Measurements from ENCODE around the gene RPEL1.
"Not testable (repeated sequence)": the region's sequence is repeated elsewhere in the genome, so short reads cannot be mapped to it uniquely, and the experiment has no call there.

The RPEL1 gene

DNA sequence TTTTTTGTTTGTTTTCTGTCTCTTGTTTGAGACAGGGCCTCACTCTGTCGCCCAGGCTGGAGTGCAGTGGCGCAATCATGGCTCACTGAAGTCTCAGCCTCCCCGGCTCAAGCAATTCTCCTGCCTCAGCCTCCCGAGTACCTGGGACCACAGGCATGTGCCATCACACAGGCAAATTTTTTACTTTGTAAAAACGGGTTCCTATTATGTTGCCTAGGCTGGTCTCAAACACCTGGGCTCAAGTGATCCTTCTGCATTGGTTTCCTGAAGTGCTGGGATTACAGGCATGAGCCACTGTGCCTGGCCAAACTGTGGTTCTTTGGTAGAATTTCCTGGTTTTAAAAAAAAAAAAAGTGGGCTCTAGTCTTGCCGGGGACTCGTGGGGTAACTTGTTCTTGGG is at the start of gene RPEL1:
RPEL1 (plus strand) TSS at position 301 of the 400 bp plus-strand sequence. CDS start 110 bp downstream, outside the sequence.
- not testable (repeated sequence) for H3K27me3 ChIP-seq; H3K27ac ChIP-seq; H3K4me3 ChIP-seq (ENCODE audit: low read depth in 1 of 2, low read length in 1 of 2); H3K9me3 ChIP-seq; H3K36me3 ChIP-seq
- peaks cover 21 to 31% of the 10 kb centered on the region in 2 experiments for H3K4me1 ChIP-seq (ENCODE audit: control insufficient read depth in 1 of 2, insufficient read depth in 1 of 2, low read depth in 1 of 2, low read length in 1 of 2)

DNA sequence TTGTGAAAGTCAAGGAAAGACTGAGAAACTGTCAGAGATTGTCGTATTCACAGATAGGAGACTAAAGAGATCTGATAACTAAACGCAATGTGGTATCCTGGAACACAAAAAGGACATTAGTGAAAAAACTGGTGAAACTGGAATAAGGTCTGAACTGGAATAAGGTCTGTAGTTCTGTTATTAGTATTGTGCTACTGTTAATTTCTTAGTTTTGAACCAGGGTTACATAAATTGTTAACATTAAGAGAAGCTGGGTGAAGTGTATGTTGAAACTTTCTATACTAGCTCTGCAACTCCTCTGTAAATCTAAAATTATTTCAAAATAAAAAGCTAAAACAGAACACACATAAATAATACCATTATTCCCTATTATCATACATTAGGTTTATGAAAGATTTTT is 49.2 kb upstream of the RPEL1 start:
- H3K9me3 ChIP-seq: no peaks in the 10 kb centered on the region
- peaks cover 77 to 78% of the 10 kb centered on the region in 2 experiments for H3K4me1 ChIP-seq (ENCODE audit: control insufficient read depth in 1 of 2, insufficient read depth in 1 of 2, low read depth in 1 of 2, low read length in 1 of 2)
- H3K36me3 ChIP-seq: no peaks in the 10 kb centered on the region
- no peaks in the 10 kb centered on the region for H3K27me3 ChIP-seq
- TF ChIP-seq, protein P1, sequence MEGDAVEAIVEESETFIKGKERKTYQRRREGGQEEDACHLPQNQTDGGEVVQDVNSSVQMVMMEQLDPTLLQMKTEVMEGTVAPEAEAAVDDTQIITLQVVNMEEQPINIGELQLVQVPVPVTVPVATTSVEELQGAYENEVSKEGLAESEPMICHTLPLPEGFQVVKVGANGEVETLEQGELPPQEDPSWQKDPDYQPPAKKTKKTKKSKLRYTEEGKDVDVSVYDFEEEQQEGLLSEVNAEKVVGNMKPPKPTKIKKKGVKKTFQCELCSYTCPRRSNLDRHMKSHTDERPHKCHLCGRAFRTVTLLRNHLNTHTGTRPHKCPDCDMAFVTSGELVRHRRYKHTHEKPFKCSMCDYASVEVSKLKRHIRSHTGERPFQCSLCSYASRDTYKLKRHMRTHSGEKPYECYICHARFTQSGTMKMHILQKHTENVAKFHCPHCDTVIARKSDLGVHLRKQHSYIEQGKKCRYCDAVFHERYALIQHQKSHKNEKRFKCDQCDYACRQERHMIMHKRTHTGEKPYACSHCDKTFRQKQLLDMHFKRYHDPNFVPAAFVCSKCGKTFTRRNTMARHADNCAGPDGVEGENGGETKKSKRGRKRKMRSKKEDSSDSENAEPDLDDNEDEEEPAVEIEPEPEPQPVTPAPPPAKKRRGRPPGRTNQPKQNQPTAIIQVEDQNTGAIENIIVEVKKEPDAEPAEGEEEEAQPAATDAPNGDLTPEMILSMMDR (IDR thresholded peaks at IDR 0.05): no peak
- peak overlapping the region; percentile 93 for H3K27ac ChIP-seq
- H3K4me3 ChIP-seq (ENCODE audit: low read depth in 1 of 2, low read length in 1 of 2): no peak overlapping the region

DNA sequence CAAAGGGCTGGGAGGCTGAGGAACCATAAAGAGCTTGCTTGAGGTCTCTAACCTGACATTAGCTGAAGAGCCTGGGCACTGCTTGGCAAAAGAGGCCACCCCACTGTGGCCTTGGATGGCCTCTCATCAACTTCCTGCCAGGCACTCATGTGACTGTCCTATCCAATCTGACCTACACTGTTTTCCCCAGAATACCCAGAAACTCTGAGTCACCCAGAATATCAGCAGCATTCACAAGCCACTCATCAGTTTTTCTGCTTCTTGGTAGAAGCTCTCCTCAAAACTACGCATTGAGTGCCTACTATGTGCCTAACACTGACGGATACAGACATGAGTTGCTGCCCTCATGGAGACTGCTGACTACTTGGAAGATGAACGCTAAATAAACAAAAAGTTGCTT is 48.5 kb upstream of the RPEL1 start:
- peak overlapping the region; percentile 93 for H3K27ac ChIP-seq
- no peaks in the 10 kb centered on the region for H3K9me3 ChIP-seq
- TF ChIP-seq, protein P1 (IDR thresholded peaks at IDR 0.05): no peak
- H3K36me3 ChIP-seq: no peaks in the 10 kb centered on the region
- H3K27me3 ChIP-seq: no peaks in the 10 kb centered on the region
- peaks cover 80 to 84% of the 10 kb centered on the region in 2 experiments for H3K4me1 ChIP-seq (ENCODE audit: control insufficient read depth in 1 of 2, insufficient read depth in 1 of 2, low read depth in 1 of 2, low read length in 1 of 2)
- peak overlapping the region; percentile 45 to 53 for H3K4me3 ChIP-seq (ENCODE audit: low read depth in 1 of 2, low read length in 1 of 2)

DNA sequence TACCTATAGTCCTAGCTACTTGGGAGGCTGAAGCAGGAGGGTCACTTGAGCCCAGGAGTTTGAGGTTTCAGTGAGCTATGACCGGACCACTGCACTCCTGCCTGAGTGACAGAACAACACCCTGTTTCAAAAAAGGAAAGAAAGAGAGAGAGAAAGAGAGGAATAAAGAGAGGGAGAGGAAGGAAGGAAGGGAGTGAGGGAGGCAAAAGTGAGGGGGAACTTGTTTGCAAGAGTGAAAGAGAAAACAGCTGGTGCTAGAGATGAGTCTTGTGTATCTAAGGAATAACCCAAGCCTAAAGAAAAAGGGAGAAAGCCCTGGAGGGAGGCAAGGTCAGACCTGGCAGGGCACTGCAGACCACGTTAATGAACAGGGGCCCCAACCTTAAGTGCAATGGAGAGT is 47.8 kb upstream of the RPEL1 start:
- H3K4me3 ChIP-seq (ENCODE audit: low read depth in 1 of 2, low read length in 1 of 2): peak overlapping the region; percentile 45 to 53
- peaks cover 87 to 91% of the 10 kb centered on the region in 2 experiments for H3K4me1 ChIP-seq (ENCODE audit: control insufficient read depth in 1 of 2, insufficient read depth in 1 of 2, low read depth in 1 of 2, low read length in 1 of 2)
- peak overlapping the region; percentile 93 for H3K27ac ChIP-seq
- no peaks in the 10 kb centered on the region for H3K27me3 ChIP-seq
- no peaks in the 10 kb centered on the region for H3K9me3 ChIP-seq
- TF ChIP-seq, protein P1 (IDR thresholded peaks at IDR 0.05): no peak
- H3K36me3 ChIP-seq: no peaks in the 10 kb centered on the region

DNA sequence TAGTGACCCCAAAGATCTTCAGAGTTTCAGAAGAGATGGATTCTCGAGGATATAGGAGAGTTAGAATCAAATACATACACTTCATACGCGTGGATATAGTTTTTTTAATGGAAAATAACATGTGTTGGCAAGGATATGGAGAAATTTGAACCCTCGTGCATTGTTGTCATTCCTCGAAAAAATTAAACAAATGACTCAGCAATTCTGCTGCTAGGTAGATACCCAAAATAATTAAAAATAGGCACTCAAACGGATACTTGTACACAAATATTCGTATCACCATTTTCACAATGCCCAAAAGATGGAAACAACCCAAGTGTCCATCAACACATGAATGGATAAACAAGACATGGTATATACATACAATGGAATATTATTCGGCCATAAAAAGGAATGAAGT is 47.0 kb upstream of the RPEL1 start:
- Histone ChIP-seq H3K4me3 (ENCODE audit: low read depth in 1 of 2, low read length in 1 of 2) (peak overlapping the region; percentile 45 to 53), H3K36me3 (no peaks in the 10 kb centered on the region), H3K27me3 (no peaks in the 10 kb centered on the region), H3K9me3 (no peaks in the 10 kb centered on the region), H3K27ac (peak overlapping the region; percentile 93), H3K4me1 (ENCODE audit: control insufficient read depth in 1 of 2, insufficient read depth in 1 of 2, low read depth in 1 of 2, low read length in 1 of 2) (peaks cover 91 to 95% of the 10 kb centered on the region in 2 experiments)
- TF ChIP-seq, protein P1 (IDR thresholded peaks at IDR 0.05): no peak

DNA sequence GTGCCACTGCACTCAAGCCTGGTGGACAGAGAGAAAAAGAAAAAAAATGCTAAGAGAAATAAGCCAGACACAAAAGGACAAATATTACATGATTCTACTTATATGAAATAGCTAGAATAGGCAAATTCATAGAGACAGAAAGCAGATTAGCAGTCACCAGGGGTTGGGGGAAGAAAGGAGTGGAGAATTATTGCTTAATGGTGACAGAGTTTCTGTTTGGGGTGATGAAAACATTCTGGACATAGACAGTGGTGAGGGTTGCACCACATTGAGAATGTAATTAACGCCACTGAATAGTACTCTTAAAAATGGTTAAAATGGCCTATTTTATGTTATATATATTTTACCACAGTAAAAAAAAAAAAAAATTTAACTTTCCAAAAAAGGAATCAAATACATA is 46.2 kb upstream of the RPEL1 start:
- TF ChIP-seq, protein P1 (IDR thresholded peaks at IDR 0.05): no peak
- H3K36me3 ChIP-seq: no peaks in the 10 kb centered on the region
- no peaks in the 10 kb centered on the region for H3K9me3 ChIP-seq
- H3K27me3 ChIP-seq: no peaks in the 10 kb centered on the region
- H3K4me1 ChIP-seq (ENCODE audit: control insufficient read depth in 1 of 2, insufficient read depth in 1 of 2, low read depth in 1 of 2, low read length in 1 of 2): peaks cover 84 to 91% of the 10 kb centered on the region in 2 experiments
- H3K4me3 ChIP-seq (ENCODE audit: low read depth in 1 of 2, low read length in 1 of 2): peak overlapping the region; percentile 14 to 31
- peak overlapping the region; percentile 93 for H3K27ac ChIP-seq
